Astrocyte (in vitro differentiated cells and primary cell): ENCODE data around the gene MVP. TPM values are rescaled to one million over a fixed set of nuclear protein-coding genes. Genes with fewer than 3 reads are reported as not detected.

Source experiments
- DNase-seq: peaks from one replicate; pipeline ENCODE4 v3.0.0-alpha.2; 2010; ENCODE audit warnings: low read depth
- FAIRE-seq: peaks from 2 replicates; lab custom pipeline; 2011; peaks lifted over from hg19 to GRCh38; lab: Jason Lieb, UNC
- H2AFZ ChIP-seq: 2 replicates; pipeline ENCODE4 v1.6.0; 2012; ENCODE audit warnings: low read depth, low read length, inconsistent platforms
- H3K27ac ChIP-seq: 2 replicates; pipeline ENCODE4 v1.5.1; 2011; ENCODE audit warnings: low read depth, low read length, inconsistent platforms
- H3K27me3 ChIP-seq: 2 replicates; pipeline ENCODE4 v1.6.0; 2011; ENCODE audit warnings: low read length, inconsistent platforms; ENCODE audit not compliant: insufficient read depth
- H3K36me3 ChIP-seq: 2 replicates; pipeline ENCODE4 v1.5.1; 2011; ENCODE audit warnings: low read length, inconsistent platforms; ENCODE audit not compliant: insufficient read depth
- H3K4me1 ChIP-seq: 2 replicates; pipeline ENCODE4 v1.5.1; 2011; ENCODE audit warnings: low read length, inconsistent platforms; ENCODE audit not compliant: insufficient read depth
- H3K4me2 ChIP-seq: 2 replicates; pipeline ENCODE4 v1.6.0; 2012; ENCODE audit warnings: low read length, inconsistent platforms
- H3K4me3 ChIP-seq: 2 replicates; pipeline ENCODE4 v1.5.1; 2011; ENCODE audit warnings: low read depth, mild to moderate bottlenecking, low read length, inconsistent platforms; ENCODE audit not compliant: insufficient read depth
- H3K79me2 ChIP-seq: 2 replicates; pipeline ENCODE4 v1.6.0; 2012; ENCODE audit warnings: mild to moderate bottlenecking, low read length, inconsistent platforms; ENCODE audit not compliant: insufficient read depth
- H3K9ac ChIP-seq: 2 replicates; pipeline ENCODE4 v1.6.0; 2012; ENCODE audit warnings: mild to moderate bottlenecking, low read length, inconsistent platforms
- H3K9me3 ChIP-seq: 2 replicates; pipeline ENCODE4 v1.5.1; 2012; ENCODE audit warnings: low read depth, mild to moderate bottlenecking, low read length, inconsistent platforms; ENCODE audit not compliant: insufficient read depth
- H4K20me1 ChIP-seq: 2 replicates; pipeline ENCODE4 v1.6.0; 2012; ENCODE audit warnings: low read length, inconsistent platforms; ENCODE audit not compliant: insufficient read depth
- H3K27ac Mint-ChIP-seq: one replicate; pipeline ENCODE4 v1.8.0; 2021; ENCODE audit warnings: mild to moderate bottlenecking, mixed read lengths; ENCODE audit not compliant: unreplicated experiment
- H3K27me3 Mint-ChIP-seq: one replicate; pipeline ENCODE4 v1.8.0; 2021; ENCODE audit warnings: low read depth, mixed read lengths; ENCODE audit not compliant: unreplicated experiment
- H3K36me3 Mint-ChIP-seq: one replicate; pipeline ENCODE4 v1.8.0; 2021; ENCODE audit warnings: low read depth, mixed read lengths; ENCODE audit not compliant: unreplicated experiment
- H3K4me1 Mint-ChIP-seq: one replicate; pipeline ENCODE4 v1.8.0; 2021; ENCODE audit warnings: low read depth, mixed read lengths; ENCODE audit not compliant: unreplicated experiment
- H3K4me3 Mint-ChIP-seq: one replicate; pipeline ENCODE4 v1.8.0; 2021; ENCODE audit warnings: mild to moderate bottlenecking, moderate library complexity, mixed read lengths; ENCODE audit not compliant: unreplicated experiment
- H3K9me3 Mint-ChIP-seq: one replicate; pipeline ENCODE4 v1.8.0; 2021; ENCODE audit warnings: mild to moderate bottlenecking, mixed read lengths; ENCODE audit not compliant: unreplicated experiment
- CTCF ChIP-seq: IDR thresholded peaks from 2 replicates; pipeline ENCODE4 v1.5.1; 2011; ENCODE audit warnings: low read depth, mild to moderate bottlenecking, inconsistent platforms, low read length, moderate library complexity; ENCODE audit not compliant: insufficient read depth
- EZH2 ChIP-seq: IDR thresholded peaks from 2 replicates; pipeline ENCODE4 v1.6.1; 2012; ENCODE audit warnings: mild to moderate bottlenecking, low read length, inconsistent platforms; ENCODE audit not compliant: insufficient read depth
- total RNA-seq: library from RNA; stranded (reverse); gene quantifications from 2 replicates; pipeline ENCODE4 v1.2.1, GENCODE V29; 2021

The MVP gene
- total RNA-seq, 1 donor from 2014 or later = 38.7 TPM

- H3K27ac Mint-ChIP-seq = no peak overlapping the region
- H3K27me3 Mint-ChIP-seq = no peaks in the 10 kb centered on the region
- Histone ChIP-seq H3K79me2 (peaks cover 44% of the 10 kb centered on the region), H3K4me3 (no peak overlapping the region), H3K4me2 (no peak overlapping the region), H2AFZ (no peak overlapping the region), H3K36me3 (peaks cover 4% of the 10 kb centered on the region), H3K4me1 (peaks cover 32% of the 10 kb centered on the region), H3K9ac (no peak overlapping the region), H4K20me1 (peaks cover 24% of the 10 kb centered on the region), H3K27me3 (no peaks in the 10 kb centered on the region), H3K27ac (no peak overlapping the region), H3K9me3 (no peaks in the 10 kb centered on the region)
- no peaks in the 10 kb centered on the region for H3K9me3 Mint-ChIP-seq
- H3K4me1 Mint-ChIP-seq = peaks cover 38% of the 10 kb centered on the region
- no peak for DNase-seq
- TF ChIP-seq EZH2 = no peak
- no peak for TF ChIP-seq CTCF
- FAIRE-seq = no peak
- peaks cover 5% of the 10 kb centered on the region for H3K36me3 Mint-ChIP-seq
- H3K4me3 Mint-ChIP-seq = peak overlapping the region; percentile 60
Observed at GRCh38 chr16:29813644-29814562, 6.4 kb upstream of the MVP start.

GRCh38 chr16:29814592-29814991 lies 5.7 kb upstream of the MVP start:
- H3K27ac ChIP-seq = no peak overlapping the region
- no peak for TF ChIP-seq EZH2
- TF ChIP-seq CTCF = no peak

More at GRCh38 chr16:29814592-29814991, 5.7 kb upstream of the MVP start:
- Histone ChIP-seq H4K20me1 (peaks cover 19% of the 10 kb centered on the region), H3K27me3 (no peaks in the 10 kb centered on the region), H3K79me2 (peaks cover 45% of the 10 kb centered on the region), H3K9me3 (no peaks in the 10 kb centered on the region), H2AFZ (peak overlapping the region; percentile 64), H3K4me1 (peaks cover 30% of the 10 kb centered on the region), H3K4me2 (peak overlapping the region; percentile 93), H3K9ac (no peak overlapping the region), H3K4me3 (peak overlapping the region; percentile 79), H3K36me3 (peaks cover 4% of the 10 kb centered on the region)
- Mint-ChIP-seq H3K27me3 (no peaks in the 10 kb centered on the region), H3K36me3 (peaks cover 10% of the 10 kb centered on the region), H3K9me3 (no peaks in the 10 kb centered on the region), H3K4me1 (peaks cover 35% of the 10 kb centered on the region), H3K27ac (no peak overlapping the region), H3K4me3 (peak overlapping the region; percentile 89)
- no peak for FAIRE-seq
- DNase-seq = no peak
